ENCODE data around the gene LEUTX.

DNA sequence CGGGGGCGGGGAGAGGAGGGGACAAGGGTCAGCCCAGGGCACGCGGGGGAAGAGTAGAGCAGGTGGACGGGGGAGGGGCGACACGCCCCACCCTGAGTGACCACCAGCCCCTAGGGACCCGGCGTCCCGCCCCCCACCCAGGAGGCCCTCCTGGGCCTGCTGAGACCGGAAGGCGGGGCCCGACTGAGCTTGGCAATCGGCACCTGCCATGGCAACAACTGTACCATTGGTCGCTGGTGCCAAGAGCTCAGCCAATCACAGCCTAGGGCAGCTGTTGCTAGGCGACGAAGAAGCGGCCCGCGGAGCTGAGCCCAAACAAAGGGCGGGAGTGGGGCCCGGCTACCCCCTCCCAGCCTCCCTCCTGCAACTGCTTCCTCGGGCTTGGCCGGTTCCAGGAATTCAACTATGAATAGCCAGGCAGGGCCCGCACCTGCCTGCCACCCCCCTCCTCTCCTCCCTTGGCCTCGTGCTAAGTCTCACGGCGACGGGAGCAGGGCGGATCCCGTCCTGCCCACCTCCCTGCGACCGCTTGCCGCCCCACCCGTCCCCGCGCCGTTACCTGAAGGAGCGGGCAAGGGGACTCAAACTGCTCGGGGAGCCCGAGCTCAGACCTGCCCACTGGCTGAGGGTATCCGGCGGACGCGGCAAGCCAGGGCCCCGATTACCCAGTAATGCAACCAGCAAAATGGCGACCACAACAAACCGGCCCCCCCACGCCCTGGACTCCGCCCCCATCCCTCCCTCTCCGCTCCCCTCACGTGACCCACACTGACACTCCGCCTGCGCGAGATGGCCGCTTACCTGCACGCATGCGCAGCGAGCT is 55.0 kb downstream of the LEUTX start, which contains the start of gene DYRK1B:
- TF ChIP-seq GATA2 (IDR thresholded peaks at IDR 0.05; ENCODE audit: low read depth, low read length) (no peak), GATA3 (IDR thresholded peaks at IDR 0.05; ENCODE audit: low read depth, low read length) (no peak)
